Ishikawa (cell line): Measurements from ENCODE around the gene PGBD4.

Source experiments
- CREB1 ChIP-seq: IDR thresholded peaks from 2 replicates; pipeline ENCODE4 v1.6.1; 2012; ENCODE audit warnings: low read depth
- EGR1 ChIP-seq: IDR thresholded peaks from 2 replicates; pipeline ENCODE4 v1.6.1; 2012
- EP300 ChIP-seq: IDR thresholded peaks from 2 replicates; pipeline ENCODE4 v1.6.1; 2012; ENCODE audit warnings: borderline replicate concordance
- NFIC ChIP-seq: IDR thresholded peaks from 2 replicates; pipeline ENCODE4 v1.6.1; 2012
- TAF1 ChIP-seq: IDR thresholded peaks from 2 replicates; pipeline ENCODE4 v1.6.1; 2012; ENCODE audit warnings: low read depth, mild to moderate bottlenecking
- TCF12 ChIP-seq: IDR thresholded peaks from 2 replicates; pipeline ENCODE4 v1.6.1; 2012; ENCODE audit warnings: low read depth
- TF ChIP-seq, protein P1 (sequence below): IDR thresholded peaks from 2 replicates; pipeline ENCODE4 v1.6.1; 2012; ENCODE audit warnings: low read depth, mild to moderate bottlenecking
- TF ChIP-seq, protein P2 (sequence below): IDR thresholded peaks from 2 replicates; pipeline ENCODE4 v1.6.1; 2012
- TF ChIP-seq, protein P3 (sequence below): IDR thresholded peaks from 2 replicates; pipeline ENCODE4 v1.6.1; 2012

DNA sequence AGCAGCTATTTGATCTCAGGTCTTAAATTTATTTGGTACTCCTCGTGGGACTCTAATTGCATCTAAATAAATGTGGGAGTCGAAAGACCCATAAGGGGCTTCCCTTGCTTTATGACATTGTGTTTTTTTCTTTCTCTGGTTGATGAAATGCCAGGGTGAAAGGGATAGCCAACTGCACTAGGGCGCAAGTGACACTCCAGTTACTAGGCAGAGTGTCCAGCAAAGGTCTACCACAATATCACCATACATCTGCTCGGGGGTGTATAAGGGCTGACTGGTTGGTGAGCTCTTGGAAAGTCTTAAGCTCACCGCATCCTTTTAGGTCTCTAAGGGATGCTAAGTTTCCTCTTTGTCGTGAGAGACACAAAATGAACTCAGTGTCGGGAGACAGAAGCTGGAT, 54.0 kb downstream of the PGBD4 start:
- TF ChIP-seq EGR1, result no peak
- no peak for TF ChIP-seq CREB1
- TF ChIP-seq TCF12, result no peak
- TF ChIP-seq, protein P1, sequence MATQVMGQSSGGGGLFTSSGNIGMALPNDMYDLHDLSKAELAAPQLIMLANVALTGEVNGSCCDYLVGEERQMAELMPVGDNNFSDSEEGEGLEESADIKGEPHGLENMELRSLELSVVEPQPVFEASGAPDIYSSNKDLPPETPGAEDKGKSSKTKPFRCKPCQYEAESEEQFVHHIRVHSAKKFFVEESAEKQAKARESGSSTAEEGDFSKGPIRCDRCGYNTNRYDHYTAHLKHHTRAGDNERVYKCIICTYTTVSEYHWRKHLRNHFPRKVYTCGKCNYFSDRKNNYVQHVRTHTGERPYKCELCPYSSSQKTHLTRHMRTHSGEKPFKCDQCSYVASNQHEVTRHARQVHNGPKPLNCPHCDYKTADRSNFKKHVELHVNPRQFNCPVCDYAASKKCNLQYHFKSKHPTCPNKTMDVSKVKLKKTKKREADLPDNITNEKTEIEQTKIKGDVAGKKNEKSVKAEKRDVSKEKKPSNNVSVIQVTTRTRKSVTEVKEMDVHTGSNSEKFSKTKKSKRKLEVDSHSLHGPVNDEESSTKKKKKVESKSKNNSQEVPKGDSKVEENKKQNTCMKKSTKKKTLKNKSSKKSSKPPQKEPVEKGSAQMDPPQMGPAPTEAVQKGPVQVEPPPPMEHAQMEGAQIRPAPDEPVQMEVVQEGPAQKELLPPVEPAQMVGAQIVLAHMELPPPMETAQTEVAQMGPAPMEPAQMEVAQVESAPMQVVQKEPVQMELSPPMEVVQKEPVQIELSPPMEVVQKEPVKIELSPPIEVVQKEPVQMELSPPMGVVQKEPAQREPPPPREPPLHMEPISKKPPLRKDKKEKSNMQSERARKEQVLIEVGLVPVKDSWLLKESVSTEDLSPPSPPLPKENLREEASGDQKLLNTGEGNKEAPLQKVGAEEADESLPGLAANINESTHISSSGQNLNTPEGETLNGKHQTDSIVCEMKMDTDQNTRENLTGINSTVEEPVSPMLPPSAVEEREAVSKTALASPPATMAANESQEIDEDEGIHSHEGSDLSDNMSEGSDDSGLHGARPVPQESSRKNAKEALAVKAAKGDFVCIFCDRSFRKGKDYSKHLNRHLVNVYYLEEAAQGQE, result no peak
- no peak for TF ChIP-seq EP300
- TF ChIP-seq, protein P2, sequence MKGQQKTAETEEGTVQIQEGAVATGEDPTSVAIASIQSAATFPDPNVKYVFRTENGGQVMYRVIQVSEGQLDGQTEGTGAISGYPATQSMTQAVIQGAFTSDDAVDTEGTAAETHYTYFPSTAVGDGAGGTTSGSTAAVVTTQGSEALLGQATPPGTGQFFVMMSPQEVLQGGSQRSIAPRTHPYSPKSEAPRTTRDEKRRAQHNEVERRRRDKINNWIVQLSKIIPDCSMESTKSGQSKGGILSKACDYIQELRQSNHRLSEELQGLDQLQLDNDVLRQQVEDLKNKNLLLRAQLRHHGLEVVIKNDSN, result no peak
- TF ChIP-seq, protein P3, sequence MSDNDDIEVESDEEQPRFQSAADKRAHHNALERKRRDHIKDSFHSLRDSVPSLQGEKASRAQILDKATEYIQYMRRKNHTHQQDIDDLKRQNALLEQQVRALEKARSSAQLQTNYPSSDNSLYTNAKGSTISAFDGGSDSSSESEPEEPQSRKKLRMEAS, result no peak
- TF ChIP-seq NFIC, result no peak
- no peak for TF ChIP-seq TAF1
